K562 (cell line): Measurements from ENCODE around the gene CLNK. TPM values are rescaled to one million over a fixed set of nuclear protein-coding genes. Genes with fewer than 3 reads are reported as not detected.

Experiments used
- ATAC-seq: fragments of 200-7000 bp; cut with Tn5 transposase; 3 replicates; pipeline ENCODE4 v1.9.1; 2020; ENCODE audit warnings: moderate library complexity
- BruUV-seq: library from RNA; stranded (reverse); fragments of 400-500 nt; replicated peaks from 2 replicates; lab custom pipeline; 2021; lab: Mats Ljungman, UMichigan
- CTCF ChIA-PET: fragments of 300-600 bp; formaldehyde crosslinking; extraction: SDS; loops from one replicate; lab custom pipeline; 2021; ENCODE audit warnings: low intra/inter-chr PET ratio; lab: Yijun Ruan, JAX
- POLR2A ChIA-PET: fragments of 300-600, 350-650 bp; sonication (Branson Sonifier 250); formaldehyde crosslinking; extraction: SDS; loops from one replicate; lab custom pipeline; 2021; ENCODE audit warnings: antibody characterized with exemption, inconsistent platforms; lab: Yijun Ruan, JAX
- DNase-seq, 4 experiments: peaks; one replicate each; pipeline versions ENCODE4 v3.0.0 to v3.0.0-alpha.2; 2011 to 2018; ENCODE audit warnings: low spot score in 3 of 4, mixed read lengths in 3 of 4; ENCODE audit errors: extremely low read depth in 1 of 4
- FAIRE-seq: peaks from 2 replicates; lab custom pipeline; 2011; peaks lifted over from hg19 to GRCh38; lab: Jason Lieb, UNC
- H2AFZ ChIP-seq: 2 replicates; pipeline ENCODE4 v1.6.0; 2011; ENCODE audit warnings: low read depth, low read length, control low read depth, inconsistent platforms
- H3K27ac ChIP-seq: fragments of 200-600 bp; 3 replicates; pipeline ENCODE4 v1.8.0; 2011; ENCODE audit warnings: low read depth, mild to moderate bottlenecking, control low read depth, inconsistent platforms, low read length, moderate library complexity, mixed read lengths; ENCODE audit errors: extremely low read depth
- H3K27me3 ChIP-seq, 2 experiments: fragments of 300-600 bp in 1 of 2; 2 replicates in 1 of 2; 3 replicates in 1 of 2; pipeline versions ENCODE4 v1.6.0 to v1.8.0; 2011; ENCODE audit warnings: inconsistent platforms in 2 of 2, low read length in 2 of 2, mild to moderate bottlenecking in 1 of 2, mixed read lengths in 1 of 2, moderate library complexity in 1 of 2; ENCODE audit not compliant: control insufficient read depth in 2 of 2, insufficient read depth in 2 of 2
- H3K36me3 ChIP-seq: fragments of 300-600 bp; 3 replicates; pipeline ENCODE4 v1.8.0; 2011; ENCODE audit warnings: mild to moderate bottlenecking, low read length, inconsistent platforms; ENCODE audit not compliant: control insufficient read depth, insufficient read depth
- H3K4me1 ChIP-seq, 2 experiments: fragments of 200-600 bp in 1 of 2; replicated peaks in 1 of 2; 2 replicates in 1 of 2; 3 replicates in 1 of 2; pipeline versions ENCODE4 v1.5.1 to v1.8.0; 2011; ENCODE audit warnings: inconsistent platforms in 2 of 2, low read length in 2 of 2, mild to moderate bottlenecking in 1 of 2, mixed read lengths in 1 of 2, moderate library complexity in 1 of 2; ENCODE audit not compliant: control insufficient read depth in 2 of 2, insufficient read depth in 2 of 2
- H3K4me2 ChIP-seq: 2 replicates; pipeline ENCODE4 v1.6.1; 2011; ENCODE audit warnings: low read length, control low read depth, inconsistent platforms, mixed read lengths; ENCODE audit not compliant: insufficient read depth
- H3K4me3 ChIP-seq: fragments of 200-600 bp; sonication (generic), shearing (Covaris generic); 2 replicates; pipeline ENCODE4 v1.5.1; 2016; ENCODE audit warnings: control low read depth, inconsistent platforms
- H3K79me2 ChIP-seq: fragments of 200-600 bp; 3 replicates; pipeline ENCODE4 v1.8.0; 2011; ENCODE audit warnings: low read length, inconsistent platforms; ENCODE audit not compliant: control insufficient read depth, insufficient read depth
- H3K9ac ChIP-seq, 2 experiments: 2 replicates each; pipeline versions ENCODE4 v1.6.0 to v1.6.1; 2011; ENCODE audit warnings: low read depth in 2 of 2, low read length in 2 of 2, control low read depth in 1 of 2, inconsistent platforms in 1 of 2, mild to moderate bottlenecking in 1 of 2, mixed read lengths in 1 of 2; ENCODE audit not compliant: insufficient read depth in 1 of 2
- H3K9me1 ChIP-seq: one replicate; pipeline ENCODE4 v1.6.0; 2011; ENCODE audit warnings: inconsistent platforms, mild to moderate bottlenecking, low read length, moderate library complexity; ENCODE audit not compliant: control insufficient read depth, insufficient read depth
- H3K9me3 ChIP-seq: replicated peaks from 2 replicates; pipeline ENCODE4 v1.5.1; 2011; ENCODE audit warnings: low read depth, low read length, inconsistent platforms; ENCODE audit not compliant: control insufficient read depth, insufficient read depth
- H4K20me1 ChIP-seq: replicated peaks from 2 replicates; pipeline ENCODE4 v1.6.1; 2011; ENCODE audit warnings: low read length, inconsistent platforms, mixed read lengths; ENCODE audit not compliant: control insufficient read depth, insufficient read depth
- ARNT ChIP-seq, 2 experiments: fragments of 450-650 bp; IDR thresholded peaks; 2 replicates each; pipeline ENCODE4 v1.6.1; 2016; ENCODE audit warnings: mild to moderate bottlenecking in 1 of 2
- CBFA2T2 ChIP-seq: fragments of 450-650 bp; conservative IDR thresholded peaks from 2 replicates; pipeline ENCODE4 v1.6.1; 2017; ENCODE audit warnings: mild to moderate bottlenecking
- ESRRB ChIP-seq: fragments of 250-450 bp; sonication (Bioruptor Pico); IDR thresholded peaks from 2 replicates; pipeline ENCODE4 v1.5.0; 2020; ENCODE audit warnings: mild to moderate bottlenecking, moderate library complexity, borderline replicate concordance
- GTF2A2 ChIP-seq: IDR thresholded peaks from 2 replicates; pipeline ENCODE4 v1.6.1; 2016; ENCODE audit warnings: mild to moderate bottlenecking, missing genetic modification characterization, missing compliant biosample characterization
- KDM1A ChIP-seq, 2 experiments: fragments of 450-650 bp; IDR thresholded peaks; 2 replicates each; pipeline ENCODE4 v1.6.1; 2016; ENCODE audit warnings: mild to moderate bottlenecking in 2 of 2
- LARP7 ChIP-seq: fragments of 450-650 bp; IDR thresholded peaks from 2 replicates; pipeline ENCODE4 v1.6.1; 2016
- NFRKB ChIP-seq: fragments of 450-650 bp; IDR thresholded peaks from 2 replicates; pipeline ENCODE4 v1.6.1; 2016; ENCODE audit warnings: low read depth
- RFX5 ChIP-seq: IDR thresholded peaks from 2 replicates; pipeline ENCODE4 v1.6.1; 2011; ENCODE audit warnings: low read depth, mild to moderate bottlenecking, improper control_type of control experiment, low read length
- ZBTB17 ChIP-seq: fragments of 450-650 bp; formaldehyde crosslinking; IDR thresholded peaks from 2 replicates; pipeline ENCODE4 v1.4.0; 2020; ENCODE audit warnings: mild to moderate bottlenecking
- ZNF143 ChIP-seq: sonication (generic); formaldehyde crosslinking; IDR thresholded peaks from 2 replicates; pipeline ENCODE4 v1.9.0; 2022; ENCODE audit warnings: mild to moderate bottlenecking, missing genetic modification reagents
- WGBS: fragments of 100-300 bp; shearing (Covaris generic); methylation state at CpG from one replicate; pipeline ENCODE4 v1.1.6; 2016; ENCODE audit warnings: low coverage, mixed read lengths; ENCODE audit not compliant: insufficient coverage; ENCODE audit errors: missing lambda C conversion rate; 5-methylcytosine and 5-hydroxymethylcytosine counted together
- in situ Hi-C: fragments of 300-500 bp; cut with MboI; formaldehyde crosslinking; loops from 4 replicates; pipeline ENCODE4 v1.15.0; 2018; ENCODE audit warnings: inconsistent platforms, mixed read lengths
- intact Hi-C: fragments of 100-400 bp; cut with micrococcal nuclease; formaldehyde crosslinking; loops from 2 replicates; pipeline ENCODE4 v1.14.2; 2022
- polyA plus RNA-seq, 8 experiments: library from polyadenylated mRNA; depleted of rRNA in 4 of 8; stranded (reverse) in 5 of 8; unstranded in 3 of 8; fragments of >200 nt; fragmentation: Nextera tagmentation in 2 of 8; fragmentation: Illumina TruSeq in 1 of 8; extraction: Ambion mirVana in 2 of 8; extraction: Trizol in 1 of 8; gene quantifications; 2 replicates each; pipeline versions ENCODE4 v1.2.1 to v1.2.3, GENCODE V29; 2011 to 2014; ENCODE audit warnings: inconsistent platforms in 1 of 8, missing spikeins in 1 of 8
- total RNA-seq, 7 experiments: library from RNA; depleted of rRNA in 6 of 7; stranded (reverse); fragments of >200 nt in 6 of 7; fragmentation: Illumina TruSeq in 2 of 7; extraction: Trizol in 2 of 7; gene quantifications; 2 replicates each; pipeline versions ENCODE4 v1.2.1 to v1.2.3, GENCODE V29; 2011 to 2021; ENCODE audit warnings: low replicate concordance in 1 of 7
- TF ChIP-seq, protein P1 (sequence below): fragments of 450-650 bp; IDR thresholded peaks from 2 replicates; pipeline ENCODE4 v1.6.1; 2016; ENCODE audit warnings: low read depth, mild to moderate bottlenecking, moderate library complexity
- TF ChIP-seq, protein P2 (sequence below): fragments of 250-450 bp; sonication (Bioruptor Pico); IDR thresholded peaks from 2 replicates; pipeline ENCODE4 v1.8.0; 2022; ENCODE audit warnings: inconsistent platforms, mild to moderate bottlenecking, moderate library complexity, borderline replicate concordance
- TF ChIP-seq, protein P3 (sequence below), 2 experiments: fragments of 450-650 bp; conservative IDR thresholded peaks; 2 replicates each; pipeline ENCODE4 v1.6.1; 2017; ENCODE audit warnings: mild to moderate bottlenecking in 2 of 2, moderate library complexity in 2 of 2

Gene CLNK
- total and polyA plus RNA-seq, 9 of the 15 experiments (the other 6 are each of a cell fraction or from before 2014, with no cell fraction given) = not detected

DNA sequence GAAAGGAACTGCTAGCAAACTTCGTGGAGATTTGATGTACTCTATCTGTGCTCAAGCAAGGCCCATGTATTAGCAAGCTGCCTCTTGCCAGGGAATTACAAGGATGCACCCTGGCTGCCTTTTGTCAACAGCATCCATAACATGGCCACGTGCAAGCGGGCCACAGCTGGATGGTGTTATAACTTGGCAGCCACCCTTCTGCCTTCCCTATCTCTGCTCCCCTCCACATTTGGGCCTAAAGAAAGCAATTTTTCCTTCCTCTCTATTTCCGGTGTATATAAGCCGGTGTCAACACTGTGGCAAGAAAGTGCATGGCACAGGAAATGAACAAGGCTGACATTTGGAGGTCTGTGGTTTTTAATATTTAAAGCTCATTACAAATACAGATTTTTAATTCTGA is 94.8 kb downstream of the CLNK start:
- Histone ChIP-seq H3K9me1 (no peaks in the 10 kb centered on the region), H3K4me2 (no peak overlapping the region), H4K20me1 (no peaks in the 10 kb centered on the region), H3K4me1 (no peaks in the 10 kb centered on the region), H3K27me3 (no peaks in the 10 kb centered on the region; a peak in 1 of 5 replicates), H3K36me3 (no peaks in the 10 kb centered on the region), H3K27ac (no peak overlapping the region), H3K9ac (no peak overlapping the region), H3K9me3 (no peaks in the 10 kb centered on the region), H3K79me2 (no peaks in the 10 kb centered on the region), H3K4me3 (no peak overlapping the region), H2AFZ (no peak overlapping the region)
- CTCF ChIA-PET = no interaction called here
- intact Hi-C loops (loop anchor here (10.0 kb wide), 1 partner anchor 835 kb away; the partner anchor contains the start of gene HS3ST1), in situ Hi-C loops (loop anchor here (25.0 kb wide), 1 partner anchor 823 kb away; no protein-coding TSS in a partner anchor)
- POLR2A ChIA-PET = no interaction called here
- ATAC-seq (no peak), FAIRE-seq (no peak), DNase-seq (no peak)
- 0% methylated on average over 5 of the region's 5 CpGs for WGBS
- no TSS peak for BruUV-seq
- TF ChIP-seq ZNF143 (CRISPR knock-in tag) (no peak), GTF2A2 (tag) (no peak), NFRKB (no peak), ESRRB (CRISPR knock-in tag) (no peak), ARNT (IDR thresholded peaks at IDR 0.05) (no peak), RFX5 (no peak), CBFA2T2 (no peak), LARP7 (no peak), ZBTB17 (CRISPR knock-in tag) (no peak), KDM1A (IDR thresholded peaks at IDR 0.05) (no peak)
- TF ChIP-seq, protein P1, sequence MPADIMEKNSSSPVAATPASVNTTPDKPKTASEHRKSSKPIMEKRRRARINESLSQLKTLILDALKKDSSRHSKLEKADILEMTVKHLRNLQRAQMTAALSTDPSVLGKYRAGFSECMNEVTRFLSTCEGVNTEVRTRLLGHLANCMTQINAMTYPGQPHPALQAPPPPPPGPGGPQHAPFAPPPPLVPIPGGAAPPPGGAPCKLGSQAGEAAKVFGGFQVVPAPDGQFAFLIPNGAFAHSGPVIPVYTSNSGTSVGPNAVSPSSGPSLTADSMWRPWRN = no peak
- TF ChIP-seq, protein P2, sequence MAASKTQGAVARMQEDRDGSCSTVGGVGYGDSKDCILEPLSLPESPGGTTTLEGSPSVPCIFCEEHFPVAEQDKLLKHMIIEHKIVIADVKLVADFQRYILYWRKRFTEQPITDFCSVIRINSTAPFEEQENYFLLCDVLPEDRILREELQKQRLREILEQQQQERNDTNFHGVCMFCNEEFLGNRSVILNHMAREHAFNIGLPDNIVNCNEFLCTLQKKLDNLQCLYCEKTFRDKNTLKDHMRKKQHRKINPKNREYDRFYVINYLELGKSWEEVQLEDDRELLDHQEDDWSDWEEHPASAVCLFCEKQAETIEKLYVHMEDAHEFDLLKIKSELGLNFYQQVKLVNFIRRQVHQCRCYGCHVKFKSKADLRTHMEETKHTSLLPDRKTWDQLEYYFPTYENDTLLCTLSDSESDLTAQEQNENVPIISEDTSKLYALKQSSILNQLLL (CRISPR knock-in tag) = no peak
- TF ChIP-seq, protein P3, sequence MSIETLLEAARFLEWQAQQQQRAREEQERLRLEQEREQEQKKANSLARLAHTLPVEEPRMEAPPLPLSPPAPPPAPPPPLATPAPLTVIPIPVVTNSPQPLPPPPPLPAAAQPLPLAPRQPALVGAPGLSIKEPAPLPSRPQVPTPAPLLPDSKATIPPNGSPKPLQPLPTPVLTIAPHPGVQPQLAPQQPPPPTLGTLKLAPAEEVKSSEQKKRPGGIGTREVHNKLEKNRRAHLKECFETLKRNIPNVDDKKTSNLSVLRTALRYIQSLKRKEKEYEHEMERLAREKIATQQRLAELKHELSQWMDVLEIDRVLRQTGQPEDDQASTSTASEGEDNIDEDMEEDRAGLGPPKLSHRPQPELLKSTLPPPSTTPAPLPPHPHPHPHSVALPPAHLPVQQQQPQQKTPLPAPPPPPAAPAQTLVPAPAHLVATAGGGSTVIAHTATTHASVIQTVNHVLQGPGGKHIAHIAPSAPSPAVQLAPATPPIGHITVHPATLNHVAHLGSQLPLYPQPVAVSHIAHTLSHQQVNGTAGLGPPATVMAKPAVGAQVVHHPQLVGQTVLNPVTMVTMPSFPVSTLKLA (conservative IDR thresholded peaks at IDR 0.05) = no peak
